Posterior vena cava (tissue), 2 donors: ENCODE data around the gene NRG2. TPM values are rescaled to one million over a fixed set of nuclear protein-coding genes. Genes with fewer than 3 reads are reported as not detected.

Experiments used
- DNase-seq: peaks from one replicate; pipeline ENCODE4 v3.0.0-alpha.2; 2020; ENCODE audit warnings: low spot score
- intact Hi-C, 2 donors: fragments of 100-400 bp; cut with DNase I; formaldehyde crosslinking; loops; one replicate each; pipeline versions ENCODE4 v1.14.1 to v1.14.2; 2022 to 2023
- total RNA-seq, 2 donors: library from RNA; stranded (reverse); fragmentation: NEBNext Ultra II Directional; extraction: Animal tissue kit (Norgen Biotek cat#: 25700); gene quantifications; one replicate each; pipeline ENCODE4 v1.2.1, GENCODE V29; 2021
- donor health status: DM: yes; HTN: yes; CAD: no.
- donor health status: DM: yes; HTN: yes; CAD: no.

NRG2 gene
- total RNA-seq, 2 donors from 2014 or later: 0.51 to 0.90 TPM

DNA sequence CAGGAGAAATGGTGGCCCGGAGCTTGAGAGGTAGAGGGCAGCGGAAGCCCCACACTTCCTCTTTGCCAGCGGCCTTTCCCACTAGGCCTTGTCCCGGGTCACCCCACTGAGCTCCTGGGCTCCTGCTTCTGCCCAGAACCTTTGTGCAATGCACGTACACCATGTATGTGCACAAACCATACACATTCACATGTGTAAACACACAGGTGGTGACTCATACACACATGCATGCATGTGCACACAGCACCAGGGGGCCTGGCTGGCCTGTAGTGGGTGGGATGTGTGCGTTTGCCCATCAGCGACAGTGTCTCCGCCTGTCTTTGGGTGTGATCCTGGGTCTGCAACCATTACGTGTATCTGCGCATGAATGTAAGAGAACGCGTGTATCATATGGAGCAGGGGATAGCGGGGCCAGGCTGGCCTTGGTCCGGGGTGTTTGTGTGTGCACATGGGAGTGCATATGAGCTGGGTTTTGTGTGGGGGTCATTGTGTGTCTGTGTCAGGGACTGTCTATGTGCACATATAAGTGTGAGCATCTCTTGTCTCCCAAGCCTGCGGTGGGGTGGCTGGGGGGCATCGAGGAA lies 203.8 kb downstream of the NRG2 start:
- intact Hi-C loops: no loop called here
- peak; percentile 67 for DNase-seq

- intact Hi-C loops: no loop called here
- peak; percentile 69 for DNase-seq
Measured at GRCh38 chr5:139838381-139839197, 204.5 kb downstream of the NRG2 start.

DNA sequence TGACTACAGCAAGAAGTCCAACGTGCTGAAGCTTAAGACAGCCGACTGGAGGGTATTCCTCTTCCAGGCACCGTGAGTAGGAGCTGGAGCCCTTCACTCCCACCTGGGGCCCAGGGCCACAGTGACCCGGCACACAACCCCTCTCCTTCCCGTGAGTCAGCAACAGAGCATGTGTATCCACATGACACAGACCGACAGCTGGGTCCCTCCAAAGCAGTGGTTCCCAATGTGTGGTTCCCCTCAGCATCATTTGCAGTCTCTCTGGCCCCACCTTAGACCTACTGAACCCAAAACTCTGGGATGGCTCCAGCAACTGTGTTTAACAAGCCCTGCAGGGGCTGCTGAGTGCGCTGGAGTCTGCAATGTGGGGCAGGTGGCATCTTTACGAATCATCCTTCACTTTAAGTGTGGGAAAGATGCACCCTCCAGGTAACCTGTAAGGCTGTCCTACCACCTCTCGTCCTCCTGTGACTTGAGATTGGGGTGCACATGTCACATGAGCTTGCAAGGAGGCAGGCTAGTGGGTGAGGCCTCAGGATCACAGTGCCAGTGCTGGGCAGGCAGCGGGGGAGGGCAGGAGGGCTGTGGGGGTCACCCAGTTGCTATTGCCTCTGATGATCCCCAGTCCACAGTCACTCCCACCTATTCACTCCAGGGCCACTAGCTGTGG lies 205.3 kb downstream of the NRG2 start:
- intact Hi-C loops: no loop called here
- peak; percentile 67 for DNase-seq

GRCh38 chr5:139836469-139837208 lies 206.5 kb downstream of the NRG2 start:
- intact Hi-C loops: no loop called here

DNA sequence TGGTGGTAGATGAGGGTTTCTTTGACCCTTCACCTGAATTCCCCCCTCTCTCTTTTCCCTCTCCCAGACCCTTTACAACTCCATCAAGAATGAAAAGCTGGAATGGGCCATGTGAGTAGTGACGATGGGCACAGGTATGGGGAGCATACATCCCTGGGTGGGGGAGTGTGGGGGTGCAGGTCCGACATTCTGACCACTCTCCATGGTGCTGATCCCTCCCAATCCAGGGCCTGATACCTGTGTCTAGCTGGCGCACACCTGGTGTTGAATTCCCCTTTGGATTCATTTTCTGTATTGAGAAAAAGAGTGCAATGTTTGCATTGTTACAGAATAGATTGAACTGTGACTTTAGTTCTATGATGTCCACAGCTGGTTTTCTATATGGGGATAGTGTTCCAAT lies 207.4 kb downstream of the NRG2 start:
- DNase-seq: no peak
- intact Hi-C loops: no loop called here

More at GRCh38 chr5:139836469-139837208, 206.5 kb downstream of the NRG2 start:
- peak; percentile 67 for DNase-seq

DNA sequence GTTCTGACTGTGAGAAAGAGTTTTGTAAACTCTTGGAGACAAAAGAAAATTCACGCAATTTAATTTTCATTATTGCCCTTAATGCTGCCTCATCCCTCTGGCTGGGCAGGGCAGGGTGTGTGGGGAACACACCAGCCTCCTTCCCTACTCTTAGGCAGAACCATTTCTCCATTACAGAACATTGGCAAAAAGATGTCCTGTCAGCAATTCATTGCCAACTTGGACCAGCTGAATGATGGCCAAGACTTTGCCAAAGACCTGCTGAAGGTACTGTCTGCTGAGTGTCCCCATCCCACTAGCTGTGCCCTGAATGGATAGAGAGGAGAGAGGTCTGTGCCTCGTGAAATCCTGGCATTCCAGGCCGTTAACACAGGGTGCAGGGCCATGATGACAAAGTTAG lies 209.6 kb downstream of the NRG2 start:
- DNase-seq: no peak
- intact Hi-C loops: no loop called here

DNA sequence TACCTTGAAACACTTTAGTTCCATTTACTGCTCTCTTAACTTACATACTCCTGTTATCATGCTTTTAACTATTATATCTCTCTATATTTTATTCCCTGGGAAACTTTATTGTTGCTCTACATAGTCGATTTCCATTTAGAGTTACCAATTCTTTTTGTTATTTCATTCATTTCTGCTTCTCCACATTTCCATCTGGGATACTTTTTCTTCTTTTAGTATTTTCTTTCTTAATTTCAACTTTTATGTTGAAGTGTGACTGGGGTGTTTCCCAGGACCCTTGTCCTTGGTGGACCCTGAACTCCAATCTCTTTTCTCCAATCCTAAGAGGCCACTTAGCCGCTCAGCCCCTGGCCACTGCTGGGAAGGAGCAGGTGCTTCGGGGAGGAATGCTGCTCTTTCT lies 211.5 kb downstream of the NRG2 start:
- intact Hi-C loops: no loop called here
- DNase-seq: no peak

GRCh38 chr5:139829471-139829870 lies 213.6 kb downstream of the NRG2 start:
- no peak for DNase-seq
- intact Hi-C loops: no loop called here

DNA sequence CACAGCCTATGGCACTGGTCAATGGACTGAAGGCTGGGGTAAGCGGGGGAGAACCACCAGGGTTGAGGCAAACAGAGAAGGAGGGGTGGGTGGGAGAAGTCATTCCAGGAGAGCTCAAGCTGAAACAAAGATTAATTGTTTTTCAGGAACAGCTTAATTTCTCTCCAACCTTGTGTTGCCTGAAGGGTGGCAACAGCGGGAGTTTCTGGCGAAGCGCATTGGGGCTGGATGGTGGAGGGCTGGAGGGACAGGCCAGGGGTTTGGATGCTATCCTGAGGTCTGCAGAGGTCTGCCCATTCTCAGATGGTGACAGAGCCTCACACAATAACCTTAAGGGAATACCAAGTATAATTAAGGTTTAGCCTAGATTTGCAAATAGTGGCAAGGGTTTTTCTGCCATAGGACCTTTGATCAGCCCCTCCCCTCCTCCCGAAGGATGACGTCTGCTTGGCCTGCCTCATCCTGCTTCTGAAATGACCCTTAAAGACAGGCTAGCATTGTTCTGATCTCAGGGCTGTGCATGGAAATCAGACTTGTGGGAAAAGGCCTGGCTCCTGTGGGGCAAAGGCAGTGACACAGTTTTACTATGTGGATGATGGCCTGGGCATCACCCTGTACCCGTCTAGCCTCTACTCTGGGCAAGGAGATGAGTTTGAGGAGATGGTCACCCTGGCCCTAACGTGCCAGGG lies 214.7 kb downstream of the NRG2 start:
- peak; percentile 38 for DNase-seq
- intact Hi-C loops: no loop called here

GRCh38 chr5:139825690-139826089 lies 217.4 kb downstream of the NRG2 start:
- intact Hi-C loops: no loop called here
- DNase-seq: peak; percentile 12

- intact Hi-C loops: no loop called here
- peak; percentile 44 for DNase-seq
Measured at GRCh38 chr5:139823757-139824355, 219.2 kb downstream of the NRG2 start.

GRCh38 chr5:139822553-139823425 lies 220.3 kb downstream of the NRG2 start:
- intact Hi-C loops: no loop called here
- DNase-seq: peak; percentile 68

DNA sequence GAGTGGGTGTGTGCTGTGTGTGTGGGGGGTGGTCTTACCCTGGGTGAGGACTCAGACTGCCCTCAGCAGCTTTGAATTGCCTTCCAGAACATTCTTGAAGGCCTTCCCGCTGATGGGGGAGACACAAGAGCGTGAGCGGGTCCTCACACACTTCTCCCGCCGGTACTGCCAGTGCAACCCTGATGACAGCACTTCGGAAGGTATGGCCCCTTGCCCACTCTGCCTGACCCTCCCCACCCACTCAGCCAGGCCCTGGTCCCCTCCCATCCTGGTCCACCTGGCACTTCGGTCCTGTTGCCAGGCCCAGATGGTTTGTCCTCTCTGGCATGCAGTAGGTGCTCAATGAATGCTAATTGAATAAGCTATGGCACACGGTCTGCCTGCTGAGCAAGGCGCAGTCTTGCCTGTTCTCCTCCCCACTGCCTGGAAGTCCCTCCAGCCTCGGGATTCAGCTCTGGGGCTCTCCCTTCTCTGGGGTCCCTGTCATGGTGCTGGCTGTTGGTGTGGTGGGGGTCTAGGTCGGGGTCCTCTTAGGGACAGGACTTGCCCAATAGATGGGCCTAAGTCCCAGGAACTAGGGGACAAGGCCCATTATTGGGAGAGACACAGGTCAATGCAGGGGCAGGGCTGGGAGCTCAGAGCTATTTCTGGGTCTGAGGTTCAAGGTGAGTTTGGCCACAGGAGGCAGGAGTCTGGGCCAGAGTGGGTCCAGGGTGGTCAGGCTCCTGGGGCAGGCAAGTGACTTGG lies 221.1 kb downstream of the NRG2 start:
- DNase-seq: peak; percentile 58
- intact Hi-C loops: no loop called here

DNA sequence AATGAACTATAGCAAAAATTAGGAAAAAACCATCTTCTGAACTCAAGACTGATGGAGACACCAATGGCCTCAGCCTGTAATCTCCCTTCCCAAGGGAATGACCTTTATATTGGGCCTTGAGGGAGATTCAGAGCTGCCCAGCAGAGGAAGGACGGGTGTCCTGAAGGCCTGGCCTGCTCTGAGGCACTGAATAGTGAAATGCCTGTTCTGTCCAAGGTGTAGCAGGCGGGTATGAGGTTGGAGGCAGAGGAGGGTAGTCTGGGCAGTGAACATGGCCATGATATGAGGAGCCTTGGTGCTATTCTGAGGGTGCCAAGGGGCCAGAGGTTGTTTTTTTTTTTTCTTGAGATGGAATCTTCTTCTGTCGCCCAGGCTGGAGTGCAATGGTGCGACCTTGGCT lies 222.5 kb downstream of the NRG2 start:
- intact Hi-C loops: no loop called here
- DNase-seq: peak; percentile 3

DNA sequence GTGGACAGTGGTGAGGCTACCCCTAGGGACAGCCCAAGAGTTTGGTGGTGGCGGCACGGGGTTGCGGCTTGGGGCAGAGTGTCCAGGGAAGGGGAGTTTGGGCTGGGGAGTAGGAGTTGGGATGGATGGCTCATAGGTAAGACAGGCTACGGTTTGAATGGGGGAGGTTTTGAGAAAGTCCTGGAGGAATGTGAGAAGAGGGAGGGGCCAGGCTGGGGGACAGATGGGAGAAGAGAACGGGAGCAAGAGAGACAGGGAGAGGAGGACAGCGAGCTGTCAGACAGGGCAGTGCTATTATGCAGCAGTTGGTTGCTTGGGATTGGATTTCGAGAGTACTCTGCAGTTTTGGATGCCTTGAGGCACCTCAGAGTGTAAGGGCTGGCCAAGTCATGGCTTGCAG lies 223.0 kb downstream of the NRG2 start:
- intact Hi-C loops: no loop called here
- DNase-seq: peak; percentile 36

GRCh38 chr5:139817970-139818369 lies 225.1 kb downstream of the NRG2 start:
- intact Hi-C loops: no loop called here
- no peak for DNase-seq

- peak; percentile 52 for DNase-seq
- intact Hi-C loops: no loop called here
Measured at GRCh38 chr5:139817362-139817761, 225.7 kb downstream of the NRG2 start.
